T-helper 2 cell treated with Interferon-gamma antibody and Interleukin-4, amounts not matched to agents 100 ng/mL and 5 ng/mL, for 36 hours (primary cell): Measurements from ENCODE around the gene GOLGA3. TPM values are rescaled to one million over a fixed set of nuclear protein-coding genes. Genes with fewer than 3 reads are reported as not detected.

Experiments used
- intact Hi-C: fragments of 100-400 bp; cut with micrococcal nuclease; formaldehyde crosslinking; loops from one replicate; pipeline ENCODE4 v1.15.1; 2023
- total RNA-seq: library from RNA; stranded (reverse); gene quantifications from 2 replicates; pipeline ENCODE4 v1.2.3, GENCODE V29; 2022

The GOLGA3 gene
- total RNA-seq, 1 donor from 2014 or later, result 55.2 TPM

GRCh38 chr12:132724506-132725241 lies 104.0 kb downstream of the GOLGA3 start:
- intact Hi-C loops, result no loop called here

GRCh38 chr12:132723764-132724140 lies 104.9 kb downstream of the GOLGA3 start:
- intact Hi-C loops, result no loop called here

- intact Hi-C loops, result no loop called here
These were observed 105.5 kb downstream of the GOLGA3 start for GRCh38 chr12:132723015-132723763.

- intact Hi-C loops, result no loop called here
These were observed 107.9 kb downstream of the GOLGA3 start for GRCh38 chr12:132720606-132721345.

GRCh38 chr12:132719954-132720324 lies 108.7 kb downstream of the GOLGA3 start:
- intact Hi-C loops, result no loop called here

- intact Hi-C loops, result no loop called here
These were observed 109.3 kb downstream of the GOLGA3 start for GRCh38 chr12:132719141-132719953.

Other genes starting within 250 kb of the GOLGA3 start
- gene LRCOL1, start 218.3 kb downstream of the GOLGA3 start, total RNA-seq, result not detected in 2 replicates
- gene P2RX2, start 210.1 kb downstream of the GOLGA3 start, total RNA-seq, result not detected in 2 replicates
- 144 and 154 TPM in 2 replicates for gene POLE, start 141.5 kb downstream of the GOLGA3 start, total RNA-seq
- 27.3 and 28.0 TPM in 2 replicates for gene PXMP2, start 141.3 kb downstream of the GOLGA3 start, total RNA-seq
- 58.2 and 59.7 TPM in 2 replicates for gene PGAM5, start 118.0 kb downstream of the GOLGA3 start, total RNA-seq
- gene ANKLE2, start 67.0 kb downstream of the GOLGA3 start, total RNA-seq, result 97.9 and 104 TPM in 2 replicates
- gene CHFR, start 58.7 kb upstream of the GOLGA3 start, total RNA-seq, result 79.7 and 87.2 TPM in 2 replicates
- gene ZNF605, start 127.4 kb upstream of the GOLGA3 start, total RNA-seq, result 8.0 and 11.0 TPM in 2 replicates
- gene ZNF26, start 157.5 kb upstream of the GOLGA3 start, total RNA-seq, result 15.3 and 19.5 TPM in 2 replicates
- 23.2 and 25.0 TPM in 2 replicates for gene ZNF84, start 208.6 kb upstream of the GOLGA3 start, total RNA-seq